Measurements from ENCODE around the gene EPAS1.

- TF ChIP-seq CTCF (IDR thresholded peaks at IDR 0.05): no peak
- TF ChIP-seq POLR2A (IDR thresholded peaks at IDR 0.05): no peak
Observed at GRCh38 chr2:46306988-46307655, 9.9 kb downstream of the EPAS1 start.
